T-helper 1 cell treated with Interleukin-12 subunit alpha and Interleukin-12 subunit beta and Interleukin-4 antibody, amounts not matched to agents 30 μg/mL and 1 μg/mL, for 36 hours (primary cell): ENCODE results near the gene ADAM17.
"Not testable (repeated sequence)": the region's sequence is repeated elsewhere in the genome, so short reads cannot be mapped to it uniquely, and the experiment has no call there.

Experiments used
- H3K27ac Mint-ChIP-seq: one replicate; pipeline ENCODE4 v1.8.0; 2021; ENCODE audit warnings: mild to moderate bottlenecking, mixed read lengths
- H3K27me3 Mint-ChIP-seq: one replicate; pipeline ENCODE4 v1.8.0; 2021; ENCODE audit warnings: low read depth, mixed read lengths
- H3K36me3 Mint-ChIP-seq: one replicate; pipeline ENCODE4 v1.8.0; 2021; ENCODE audit warnings: low read depth, mixed read lengths
- H3K4me1 Mint-ChIP-seq: one replicate; pipeline ENCODE4 v1.8.0; 2021; ENCODE audit warnings: low read depth, mixed read lengths
- H3K4me3 Mint-ChIP-seq: one replicate; pipeline ENCODE4 v1.8.0; 2021; ENCODE audit warnings: mild to moderate bottlenecking, moderate library complexity, mixed read lengths
- H3K9me3 Mint-ChIP-seq: one replicate; pipeline ENCODE4 v1.8.0; 2021; ENCODE audit warnings: mixed read lengths

Gene ADAM17

DNA sequence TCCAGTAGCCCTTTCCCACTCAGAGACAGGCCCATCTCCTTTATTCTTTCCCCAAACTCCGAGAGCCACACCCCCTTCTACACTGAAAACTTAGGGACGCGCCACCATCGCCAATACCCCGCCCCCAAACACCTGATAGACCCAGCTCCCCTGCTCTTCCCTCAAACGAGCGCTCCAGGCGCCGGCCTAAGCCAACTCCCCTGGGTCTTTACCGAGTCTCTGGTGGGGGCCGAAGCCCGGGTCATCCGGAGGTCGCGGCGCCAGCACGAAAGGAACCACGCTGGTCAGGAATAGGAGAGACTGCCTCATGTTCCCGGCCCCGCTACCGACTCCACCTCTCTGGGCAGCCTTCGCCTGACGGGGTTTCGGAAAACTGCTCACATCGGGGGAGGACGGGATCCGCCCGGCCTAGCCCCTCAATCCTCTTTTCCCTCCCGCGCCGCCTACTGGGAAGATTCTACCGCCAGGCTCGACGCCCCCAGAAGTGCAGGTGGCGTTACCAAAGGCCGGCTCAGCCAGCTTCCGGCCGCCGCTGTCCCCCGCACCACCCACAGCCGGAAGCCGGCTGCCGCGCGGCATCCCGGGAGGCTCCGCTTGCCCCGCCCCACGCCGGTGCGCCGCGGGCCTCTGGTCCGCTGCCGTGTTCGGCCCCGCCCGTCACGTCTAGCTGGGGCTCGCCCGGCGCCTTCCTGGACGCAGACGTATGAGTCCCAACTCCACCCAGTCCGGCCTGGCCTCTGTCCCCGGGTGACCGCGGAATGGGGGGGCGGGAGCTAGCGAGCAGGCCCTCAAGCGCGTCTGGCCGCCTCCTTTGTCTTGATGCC lies at the start of gene ADAM17:
ADAM17 (minus strand) TSS at position 534 of the 824 bp plus-strand sequence; CDS start at position 309, 225 bp downstream.
- H3K4me3 Mint-ChIP-seq = peak within 1 kb of the TSS; percentile 95
- H3K27ac Mint-ChIP-seq = peak within 1 kb of the TSS; percentile 96
- no peaks in the 10 kb centered on the region for H3K9me3 Mint-ChIP-seq
- peaks cover 3% of the 10 kb centered on the region for H3K36me3 Mint-ChIP-seq
- H3K27me3 Mint-ChIP-seq = no peaks in the 10 kb centered on the region
- peaks cover 39% of the 10 kb centered on the region for H3K4me1 Mint-ChIP-seq

DNA sequence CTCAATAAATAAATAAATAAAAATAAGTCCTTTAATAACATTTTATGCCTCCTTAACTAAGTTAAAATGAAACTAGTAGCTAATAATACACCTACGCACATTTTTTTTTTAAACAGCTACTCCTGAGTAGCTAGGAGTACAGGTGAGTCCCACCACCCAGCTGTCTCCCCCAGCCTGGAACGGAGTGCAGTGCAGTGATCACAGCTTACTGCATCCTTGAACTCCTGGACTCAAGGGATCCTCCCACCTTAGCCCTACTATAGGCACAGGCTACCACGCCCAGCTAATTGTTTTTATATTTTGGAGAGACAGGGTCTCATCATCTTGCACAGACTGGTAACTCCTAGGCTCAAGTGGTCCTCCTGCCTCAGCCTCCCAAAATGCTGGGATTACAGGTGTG lies 46.8 kb upstream of the ADAM17 start:
- Mint-ChIP-seq H3K27ac (no peak overlapping the region), H3K4me1 (peaks cover 8% of the 10 kb centered on the region), H3K27me3 (no peaks in the 10 kb centered on the region), H3K36me3 (peaks cover 48% of the 10 kb centered on the region), H3K4me3 (no peak overlapping the region), H3K9me3 (peaks cover 23% of the 10 kb centered on the region)

DNA sequence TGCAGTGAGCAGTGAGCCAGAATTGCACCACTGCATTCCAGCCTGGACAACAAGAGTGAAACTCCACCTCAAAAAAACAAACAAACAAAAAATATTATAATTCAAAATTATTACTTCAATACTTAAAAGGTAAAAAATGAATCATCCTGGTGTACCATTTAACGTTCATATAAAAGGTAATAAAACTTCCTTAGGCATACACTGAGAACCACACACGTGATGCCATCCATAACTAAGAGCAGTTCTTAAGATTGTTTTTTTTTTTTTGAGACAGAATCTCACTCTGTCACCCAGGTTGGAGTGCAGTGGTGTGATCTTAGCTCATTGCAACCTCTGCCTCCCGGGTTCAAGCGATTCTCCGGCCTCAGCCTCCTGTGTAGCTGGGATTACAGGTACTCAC lies 45.8 kb upstream of the ADAM17 start:
- Mint-ChIP-seq H3K9me3 (peaks cover 23% of the 10 kb centered on the region), H3K27me3 (no peaks in the 10 kb centered on the region), H3K36me3 (peaks cover 46% of the 10 kb centered on the region), H3K4me1 (peaks cover 14% of the 10 kb centered on the region), H3K4me3 (no peak overlapping the region), H3K27ac (no peak overlapping the region)

DNA sequence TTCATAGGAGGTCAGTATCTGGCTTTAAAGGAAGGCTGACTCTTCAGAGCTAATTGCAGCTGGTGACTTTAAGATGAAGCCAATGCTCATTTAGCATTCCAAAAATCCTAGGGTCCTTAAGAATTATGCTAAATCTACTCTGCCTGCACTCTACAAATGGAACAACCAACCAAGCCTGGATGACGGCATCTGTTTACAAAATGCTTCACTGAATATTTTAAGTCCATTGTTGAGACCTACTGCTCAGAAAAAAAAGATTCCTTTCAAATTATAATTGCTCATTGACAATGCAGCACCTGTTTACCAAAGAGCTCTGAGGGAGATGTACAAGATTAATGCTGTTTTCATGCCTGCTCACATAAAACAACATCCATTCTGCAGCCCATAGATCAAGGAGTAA lies 43.8 kb upstream of the ADAM17 start:
- Mint-ChIP-seq H3K27me3 (no peaks in the 10 kb centered on the region), H3K4me1 (peaks cover 24% of the 10 kb centered on the region), H3K9me3 (peaks cover 22% of the 10 kb centered on the region), H3K4me3 (no peak overlapping the region), H3K27ac (no peak overlapping the region), H3K36me3 (peaks cover 41% of the 10 kb centered on the region)

DNA sequence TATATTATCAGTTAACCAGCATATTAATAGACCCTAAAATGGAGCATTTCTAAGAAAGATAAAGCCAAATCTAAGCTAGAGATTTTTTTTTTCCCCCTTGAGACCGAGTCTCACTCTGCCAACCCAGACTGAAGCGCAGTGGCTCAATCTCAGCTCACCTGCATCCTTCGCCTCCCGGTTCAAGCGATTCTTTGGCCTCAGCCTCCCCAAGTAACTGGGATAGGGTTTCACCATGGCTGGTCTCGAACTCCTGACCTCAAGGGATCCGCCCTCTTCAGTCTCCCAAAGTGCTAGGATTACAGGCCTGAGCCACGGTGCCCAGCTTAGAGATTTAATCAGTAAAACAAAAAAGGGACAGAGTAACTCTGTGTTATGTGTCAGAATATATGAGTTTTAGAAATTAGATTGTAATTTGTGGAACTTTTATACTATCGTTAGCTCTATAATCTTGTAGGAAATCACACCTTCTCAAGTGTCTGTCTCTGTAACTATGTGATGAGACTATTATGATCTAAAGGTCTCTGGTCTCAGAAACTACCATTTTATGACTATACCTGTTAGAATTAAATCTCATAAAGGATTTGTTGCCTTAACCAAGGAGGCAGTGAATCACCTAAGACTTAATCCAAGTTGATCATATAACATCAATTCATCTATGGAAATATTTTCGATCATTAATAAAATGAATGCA lies 41.1 kb upstream of the ADAM17 start:
- no peak overlapping the region for H3K4me3 Mint-ChIP-seq
- no peak overlapping the region for H3K27ac Mint-ChIP-seq
- H3K9me3 Mint-ChIP-seq = peaks cover 16% of the 10 kb centered on the region
- H3K27me3 Mint-ChIP-seq = no peaks in the 10 kb centered on the region
- H3K4me1 Mint-ChIP-seq = peaks cover 28% of the 10 kb centered on the region
- peaks cover 33% of the 10 kb centered on the region for H3K36me3 Mint-ChIP-seq

DNA sequence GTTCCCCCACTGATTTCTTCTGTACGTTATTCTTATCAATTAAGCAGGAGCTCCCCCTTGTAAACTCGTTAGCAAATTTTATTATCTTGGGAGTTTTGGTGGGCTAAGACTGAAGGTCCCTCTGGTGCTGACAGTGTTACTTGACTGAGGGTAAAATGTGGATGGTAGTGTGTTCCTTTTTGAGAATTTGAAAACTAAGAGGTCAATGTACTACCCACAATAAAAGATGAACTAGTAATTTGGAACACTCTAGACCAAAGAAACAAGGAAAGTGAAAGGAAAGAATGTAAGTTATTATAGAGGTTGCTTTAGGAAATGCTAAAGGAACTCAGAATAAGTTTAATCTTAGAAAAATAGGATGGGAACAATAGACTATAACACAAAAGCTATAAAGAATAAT lies 40.1 kb upstream of the ADAM17 start:
- Mint-ChIP-seq H3K4me1 (peaks cover 33% of the 10 kb centered on the region), H3K27ac (no peak overlapping the region), H3K9me3 (peaks cover 16% of the 10 kb centered on the region), H3K4me3 (no peak overlapping the region), H3K36me3 (peaks cover 36% of the 10 kb centered on the region), H3K27me3 (no peaks in the 10 kb centered on the region)

DNA sequence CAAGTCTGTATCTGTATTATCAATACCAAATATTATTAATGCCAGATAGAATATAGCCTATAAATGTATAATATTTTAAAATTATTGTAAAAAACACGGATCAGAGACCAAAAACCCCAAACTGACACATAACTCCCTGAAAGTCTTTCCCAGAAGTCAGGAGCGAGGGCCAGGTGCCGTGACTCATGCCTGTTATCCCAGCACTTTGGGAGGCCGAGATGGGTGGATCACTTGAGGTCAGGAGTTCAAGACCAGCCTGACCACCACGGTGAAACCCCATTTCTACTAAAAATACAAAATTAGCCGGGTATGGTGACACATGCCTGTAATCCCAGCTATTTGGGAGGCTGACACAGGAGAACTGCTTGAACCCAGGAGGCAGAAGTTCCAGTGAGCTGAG lies 39.6 kb upstream of the ADAM17 start:
- H3K4me1 Mint-ChIP-seq = peaks cover 33% of the 10 kb centered on the region
- H3K36me3 Mint-ChIP-seq = peaks cover 31% of the 10 kb centered on the region
- H3K9me3 Mint-ChIP-seq = peaks cover 16% of the 10 kb centered on the region
- H3K27ac Mint-ChIP-seq, H3K27me3 Mint-ChIP-seq, H3K4me3 Mint-ChIP-seq: not testable (repeated sequence)

DNA sequence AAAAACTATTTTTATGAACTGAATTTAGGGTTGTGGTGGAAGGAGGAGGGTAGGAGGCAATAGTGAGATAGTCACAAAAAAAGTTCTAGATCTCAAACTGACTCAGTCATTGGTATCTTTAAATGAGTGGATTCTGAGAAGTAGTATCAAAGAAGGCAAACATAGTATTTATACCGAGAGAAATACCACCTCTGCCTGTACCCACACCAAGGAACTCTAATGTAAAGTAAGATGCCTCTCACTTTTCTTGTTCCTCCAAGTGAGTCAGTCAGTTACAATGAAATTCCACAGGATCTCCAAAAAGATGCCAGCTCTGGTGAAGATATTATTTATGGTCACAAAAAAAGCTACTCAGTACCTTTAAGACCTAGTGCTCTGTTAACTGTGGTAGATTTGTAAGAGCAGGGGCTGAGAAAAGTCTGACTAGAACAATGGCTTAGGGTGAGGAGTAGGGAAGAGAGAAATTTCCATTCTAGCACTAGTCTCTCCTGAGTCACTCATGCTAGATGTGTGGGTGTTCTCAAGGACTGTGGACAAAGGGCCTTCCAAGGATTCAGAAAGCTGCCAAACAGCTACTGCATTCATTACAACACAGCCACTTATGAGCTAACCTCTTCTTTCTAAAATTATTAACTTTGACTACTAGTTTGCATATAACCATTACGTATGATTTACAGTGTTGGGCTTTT lies 38.9 kb upstream of the ADAM17 start:
- H3K27ac Mint-ChIP-seq = peak overlapping the region; percentile 23
- H3K27me3 Mint-ChIP-seq = no peaks in the 10 kb centered on the region
- H3K4me1 Mint-ChIP-seq = peaks cover 31% of the 10 kb centered on the region
- H3K9me3 Mint-ChIP-seq = peaks cover 9% of the 10 kb centered on the region
- H3K4me3 Mint-ChIP-seq = peak overlapping the region; percentile 14
- peaks cover 26% of the 10 kb centered on the region for H3K36me3 Mint-ChIP-seq

DNA sequence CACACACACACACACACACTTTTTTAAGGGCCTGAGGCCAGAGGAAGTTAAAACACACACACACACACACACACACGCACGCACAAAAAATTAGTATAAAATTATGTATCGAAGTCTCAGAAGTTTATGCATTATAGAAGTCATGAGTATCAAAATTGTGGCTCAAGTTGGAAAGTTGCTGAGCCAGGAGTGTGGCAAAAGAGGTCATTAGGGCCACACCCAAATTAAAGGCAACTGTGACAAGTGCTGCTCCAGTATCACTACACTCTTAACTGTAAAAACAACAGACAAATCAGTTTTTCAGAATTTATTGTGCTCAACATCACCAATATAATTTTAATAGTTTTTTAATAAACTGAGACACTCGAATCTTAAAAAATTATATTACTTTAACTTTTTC lies 38.3 kb upstream of the ADAM17 start:
- H3K27me3 Mint-ChIP-seq = no peaks in the 10 kb centered on the region
- H3K4me3 Mint-ChIP-seq = no peak overlapping the region
- H3K9me3 Mint-ChIP-seq = peaks cover 4% of the 10 kb centered on the region
- H3K36me3 Mint-ChIP-seq = peaks cover 20% of the 10 kb centered on the region
- H3K27ac Mint-ChIP-seq = no peak overlapping the region
- peaks cover 31% of the 10 kb centered on the region for H3K4me1 Mint-ChIP-seq

DNA sequence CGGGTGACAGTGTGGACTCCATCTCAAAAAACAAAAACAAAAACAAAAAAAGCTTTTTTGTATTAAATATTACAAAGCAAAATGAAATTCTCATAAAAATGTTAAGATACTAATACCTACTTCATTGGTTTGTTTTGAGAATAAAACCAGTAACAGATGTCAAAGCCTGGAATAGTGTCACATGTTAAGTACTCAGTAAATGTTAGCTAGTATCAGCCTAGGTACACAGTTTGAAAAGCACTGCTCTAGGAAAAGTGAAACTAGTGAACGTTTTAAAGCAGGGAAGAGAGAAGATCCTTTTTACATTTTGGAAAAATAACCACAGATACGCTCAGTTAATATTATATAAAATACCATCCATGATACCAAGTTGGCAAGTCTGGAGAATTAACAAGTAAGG lies 37.1 kb upstream of the ADAM17 start:
- no peak overlapping the region for H3K4me3 Mint-ChIP-seq
- H3K27ac Mint-ChIP-seq = no peak overlapping the region
- no peaks in the 10 kb centered on the region for H3K27me3 Mint-ChIP-seq
- H3K9me3 Mint-ChIP-seq = no peaks in the 10 kb centered on the region
- peaks cover 31% of the 10 kb centered on the region for H3K4me1 Mint-ChIP-seq
- H3K36me3 Mint-ChIP-seq = peaks cover 14% of the 10 kb centered on the region

DNA sequence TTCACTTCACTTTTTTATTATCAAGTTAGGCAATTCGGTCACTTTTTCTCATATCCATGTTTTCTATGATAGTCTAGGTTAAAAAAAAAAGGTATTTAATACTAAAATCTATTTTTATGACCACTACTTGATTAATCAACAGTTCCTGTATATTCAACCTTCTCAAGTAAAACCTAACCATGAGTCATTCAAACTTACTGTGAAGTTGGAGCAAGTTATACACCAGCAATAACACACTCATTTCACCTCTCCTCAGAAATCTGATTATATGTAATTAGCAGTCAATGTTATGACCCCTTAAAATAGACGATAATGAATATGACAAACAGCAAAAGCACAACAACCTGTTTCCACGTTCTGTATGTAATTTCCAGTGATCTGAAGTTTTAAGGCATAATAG lies 35.0 kb upstream of the ADAM17 start:
- Mint-ChIP-seq H3K4me1 (peaks cover 21% of the 10 kb centered on the region), H3K27ac (peak overlapping the region; percentile 49), H3K36me3 (peaks cover 28% of the 10 kb centered on the region), H3K27me3 (no peaks in the 10 kb centered on the region), H3K9me3 (no peaks in the 10 kb centered on the region), H3K4me3 (no peak overlapping the region)

DNA sequence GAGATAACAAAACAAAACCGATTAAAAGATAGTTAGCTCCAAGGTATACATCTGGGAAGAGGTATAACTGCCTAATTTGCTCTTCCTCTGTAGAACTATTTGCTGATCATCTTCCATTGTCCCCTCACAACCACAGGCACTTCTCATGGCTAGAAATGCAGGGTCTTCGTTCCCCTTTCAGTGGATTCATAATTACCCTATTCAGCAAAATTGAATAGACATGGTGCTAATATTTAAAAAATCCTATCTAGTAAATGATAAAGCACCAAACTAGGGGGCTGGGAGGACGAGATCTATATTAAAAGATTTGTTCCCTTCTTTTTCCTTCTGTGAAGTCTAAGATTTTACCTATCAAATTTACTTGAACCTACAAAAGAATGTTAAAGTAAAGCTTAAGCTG lies 30.8 kb upstream of the ADAM17 start:
- Mint-ChIP-seq H3K4me1 (peaks cover 7% of the 10 kb centered on the region), H3K36me3 (peaks cover 41% of the 10 kb centered on the region), H3K27me3 (no peaks in the 10 kb centered on the region), H3K4me3 (no peak overlapping the region), H3K9me3 (no peaks in the 10 kb centered on the region), H3K27ac (no peak overlapping the region)

DNA sequence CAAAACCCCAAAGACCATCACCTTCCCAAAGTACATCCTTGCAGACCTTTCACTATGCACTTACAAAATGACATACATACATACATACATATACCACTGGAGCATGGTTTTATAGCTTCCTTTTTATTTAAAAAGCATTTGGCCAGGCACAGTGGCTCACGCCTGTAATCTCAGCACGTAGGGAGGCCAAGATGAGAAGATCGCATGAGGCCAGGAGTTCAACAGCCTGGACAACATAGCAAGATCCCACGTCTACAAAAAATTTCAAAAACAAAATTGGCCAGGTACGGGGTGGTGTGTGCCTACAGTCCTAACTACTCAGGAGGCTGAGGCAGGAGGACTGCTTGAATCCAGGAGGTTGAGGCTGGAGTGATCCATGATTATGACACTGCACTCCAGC lies 29.9 kb upstream of the ADAM17 start:
- Mint-ChIP-seq H3K27ac (no peak overlapping the region), H3K36me3 (peaks cover 38% of the 10 kb centered on the region), H3K4me1 (peaks cover 3% of the 10 kb centered on the region), H3K9me3 (no peaks in the 10 kb centered on the region), H3K4me3 (no peak overlapping the region), H3K27me3 (no peaks in the 10 kb centered on the region)

DNA sequence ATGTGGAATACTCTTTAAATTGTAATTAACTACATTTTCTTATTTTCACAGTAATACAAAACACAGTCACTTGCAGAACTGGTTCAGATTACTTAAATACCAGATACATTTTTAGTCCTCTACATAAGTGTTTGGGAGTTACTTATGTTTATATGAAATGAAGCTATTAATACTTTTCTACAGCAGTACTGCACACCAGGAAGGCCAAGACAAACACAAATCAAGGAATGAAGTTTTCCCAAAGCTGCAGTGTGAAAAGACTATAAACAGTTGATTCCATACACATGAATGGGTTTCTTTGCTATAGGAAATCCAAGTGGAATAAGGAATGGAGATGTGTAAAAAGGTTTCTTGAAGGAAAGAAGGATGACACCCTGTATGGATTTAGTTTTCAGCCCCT lies 29.3 kb upstream of the ADAM17 start:
- H3K36me3 Mint-ChIP-seq = peaks cover 35% of the 10 kb centered on the region
- H3K4me1 Mint-ChIP-seq, H3K4me3 Mint-ChIP-seq, H3K9me3 Mint-ChIP-seq, H3K27me3 Mint-ChIP-seq, H3K27ac Mint-ChIP-seq: not testable (repeated sequence)

DNA sequence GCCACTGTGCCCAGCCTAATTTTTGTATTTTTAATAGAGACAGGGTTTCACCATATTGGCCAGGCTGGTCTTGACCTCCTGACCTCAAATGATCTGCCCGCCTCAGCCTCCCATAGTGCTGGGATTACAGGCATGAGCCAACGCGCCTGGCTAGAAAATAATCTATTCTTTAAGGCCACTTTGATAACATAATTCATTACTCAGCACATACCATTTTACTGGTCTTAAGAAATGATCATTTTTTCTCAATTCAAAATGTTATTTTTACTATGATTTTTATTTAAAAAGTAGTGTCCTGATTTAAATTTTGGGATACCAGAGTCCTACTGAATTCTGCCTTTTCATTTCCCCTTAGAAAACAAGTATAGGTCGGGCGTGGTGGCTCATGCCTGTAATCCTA lies 27.0 kb upstream of the ADAM17 start:
- H3K27ac Mint-ChIP-seq = no peak overlapping the region

More for the DNA sequence above, 27.0 kb upstream of the ADAM17 start:
- Mint-ChIP-seq H3K4me3 (no peak overlapping the region), H3K27me3 (no peaks in the 10 kb centered on the region), H3K9me3 (no peaks in the 10 kb centered on the region), H3K4me1 (peaks cover 3% of the 10 kb centered on the region), H3K36me3 (peaks cover 29% of the 10 kb centered on the region)
